GM12864 (cell line): ENCODE data around the gene ZSCAN12.
A peak's percentile ranks its signal among the peaks of the same experiment; 100 is the strongest.
"Not testable (repeated sequence)": the region's sequence is repeated elsewhere in the genome, so short reads cannot be mapped to it uniquely, and the experiment has no call there.

Experiments used
- DNase-seq: peaks from one replicate; pipeline ENCODE4 v3.0.0-alpha.2; 2011; ENCODE audit warnings: low read depth
- H3K4me3 ChIP-seq: 2 replicates; pipeline ENCODE4 v1.5.1; 2011; ENCODE audit warnings: mild to moderate bottlenecking, low read depth, low read length, control low read depth
- CTCF ChIP-seq: IDR thresholded peaks from 2 replicates; pipeline ENCODE4 v1.5.1; 2011; ENCODE audit warnings: low read depth, mild to moderate bottlenecking, moderate library complexity, low read length, control low read depth, inconsistent platforms; ENCODE audit errors: missing control alignments

Gene ZSCAN12

DNA sequence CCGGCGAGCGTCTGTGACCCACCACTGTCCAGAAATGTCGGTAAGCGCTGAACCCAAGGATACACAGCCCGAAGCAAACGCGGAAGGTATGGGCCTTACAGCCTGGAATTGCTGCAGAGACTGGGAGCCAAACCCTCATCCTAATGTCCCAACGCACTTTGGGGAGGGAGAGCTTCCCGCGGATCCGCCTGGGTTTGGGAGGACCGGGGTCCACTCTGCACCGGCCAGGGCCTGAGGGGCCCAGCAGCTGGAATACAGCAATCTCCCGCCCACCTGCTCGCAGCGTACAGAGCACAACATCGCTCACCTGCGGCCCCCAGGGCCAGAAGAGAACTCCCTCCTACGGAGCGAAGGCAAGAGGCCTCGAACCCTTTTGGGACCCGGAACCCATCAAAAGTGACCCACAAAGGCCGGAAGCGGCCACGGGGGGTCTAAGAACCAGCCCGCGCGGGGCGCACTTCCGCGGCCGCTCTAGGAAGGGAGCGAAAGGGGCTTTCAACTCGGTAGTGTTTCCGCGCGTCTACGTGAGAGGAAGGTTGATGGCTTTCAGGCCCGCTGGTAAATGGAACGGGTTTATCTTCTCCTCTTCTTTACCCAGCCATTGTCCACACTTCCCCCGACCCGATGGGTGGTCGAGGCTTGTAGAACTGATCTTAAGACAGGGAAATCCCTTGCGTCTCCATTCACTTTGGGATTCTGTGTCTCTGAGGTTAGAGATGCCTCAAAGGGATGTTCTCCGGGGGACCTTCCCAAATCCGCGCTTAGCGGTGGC lies at the start of gene ZSCAN12:
Gene ZSCAN12 (minus strand): TSS at position 398 of the 772 bp plus-strand sequence. CDS start 1,342 bp downstream, outside the sequence.
- peak; percentile 83 for DNase-seq
- peak; percentile 60 for TF ChIP-seq CTCF
- H3K4me3 ChIP-seq = peak within 1 kb of the TSS; percentile 92

GRCh38 chr6:28449056-28449455 lies 49.5 kb upstream of the ZSCAN12 start:
- no peak for TF ChIP-seq CTCF
- no peak for DNase-seq
- no peak overlapping the region for H3K4me3 ChIP-seq

DNA sequence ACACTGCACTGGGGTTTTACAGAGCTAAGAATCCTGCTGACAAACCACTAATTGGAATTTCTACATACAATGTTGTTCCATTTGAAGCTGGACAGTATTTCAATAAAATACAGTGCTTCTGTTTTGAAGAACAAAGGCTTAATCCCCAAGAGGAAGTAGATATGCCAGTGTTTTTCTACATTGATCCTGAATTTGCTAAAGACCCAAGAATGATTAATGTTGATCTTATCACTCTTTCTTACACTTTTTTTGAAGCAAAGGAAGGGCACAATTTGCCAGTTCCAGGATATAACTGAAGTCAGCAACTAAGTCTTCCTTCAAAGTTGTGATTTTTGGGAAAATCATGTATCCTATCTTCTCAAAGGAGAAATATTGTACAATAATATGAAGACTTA lies 48.0 kb upstream of the ZSCAN12 start:
- not testable (repeated sequence) for H3K4me3 ChIP-seq, DNase-seq

GRCh38 chr6:28446818-28447511 lies 47.4 kb upstream of the ZSCAN12 start:
- TF ChIP-seq CTCF = no peak
- H3K4me3 ChIP-seq = peak overlapping the region; percentile 14; the same call in 1 of the 2 replicates
- no peak for DNase-seq

DNA sequence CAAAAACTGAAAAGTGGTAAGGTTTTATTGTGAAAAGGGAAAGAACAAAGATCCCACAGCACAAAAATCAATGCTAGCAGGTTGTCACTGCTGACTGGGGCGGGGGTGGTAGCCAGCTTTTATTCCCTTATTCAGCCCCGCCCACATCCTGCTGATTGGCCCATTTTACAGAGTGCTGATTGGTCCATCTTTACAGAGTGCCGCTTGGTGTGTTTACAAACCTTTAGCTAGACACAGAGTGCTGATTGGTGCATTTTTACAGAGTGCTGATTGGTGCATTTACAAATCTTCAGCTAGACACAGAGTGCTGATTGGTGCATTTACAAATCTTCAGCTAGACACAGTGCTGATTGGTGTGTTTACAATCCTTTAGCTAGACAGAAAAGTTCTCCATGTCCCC lies 45.2 kb upstream of the ZSCAN12 start:
- not testable (repeated sequence) for DNase-seq, H3K4me3 ChIP-seq

DNA sequence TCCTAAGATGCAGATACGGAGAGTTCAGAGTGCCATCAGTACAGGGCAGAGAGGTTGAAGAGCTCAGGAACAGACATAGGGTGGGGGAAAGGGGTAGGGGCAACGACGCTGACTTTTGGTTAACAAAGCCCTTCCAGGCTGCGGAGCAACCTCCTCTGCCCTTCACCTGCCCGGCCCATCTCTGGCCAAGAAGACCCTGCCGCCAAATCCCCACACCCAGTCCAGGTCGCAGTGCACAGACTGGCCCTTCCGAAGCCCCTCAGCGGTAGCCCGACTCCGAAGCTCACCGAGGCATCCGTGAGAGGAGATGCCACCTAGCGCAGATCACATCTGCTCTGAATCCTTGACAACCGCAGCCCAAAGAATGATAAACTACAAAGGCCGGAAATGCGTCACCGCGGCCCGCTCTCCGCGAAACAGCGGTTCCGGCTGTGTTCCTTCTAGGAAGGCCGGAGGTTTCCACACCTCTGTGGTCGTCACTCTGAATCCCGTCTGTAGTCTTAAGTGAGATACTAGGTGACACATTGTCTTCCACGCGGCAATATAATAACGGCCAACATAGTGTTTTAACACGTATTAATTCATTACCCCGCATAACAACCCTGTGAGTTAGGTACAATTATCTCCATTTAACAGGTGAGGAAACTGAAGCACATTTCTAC lies 43.7 kb upstream of the ZSCAN12 start, which contains the start of gene ZSCAN23:
Gene ZSCAN23 (minus strand): TSS at position 380 of the 662 bp plus-strand sequence. CDS start 7,225 bp downstream, outside the sequence.
- H3K4me3 ChIP-seq = peak within 1 kb of the TSS; percentile 55
- no peak for TF ChIP-seq CTCF
- peak; percentile 10 for DNase-seq

DNA sequence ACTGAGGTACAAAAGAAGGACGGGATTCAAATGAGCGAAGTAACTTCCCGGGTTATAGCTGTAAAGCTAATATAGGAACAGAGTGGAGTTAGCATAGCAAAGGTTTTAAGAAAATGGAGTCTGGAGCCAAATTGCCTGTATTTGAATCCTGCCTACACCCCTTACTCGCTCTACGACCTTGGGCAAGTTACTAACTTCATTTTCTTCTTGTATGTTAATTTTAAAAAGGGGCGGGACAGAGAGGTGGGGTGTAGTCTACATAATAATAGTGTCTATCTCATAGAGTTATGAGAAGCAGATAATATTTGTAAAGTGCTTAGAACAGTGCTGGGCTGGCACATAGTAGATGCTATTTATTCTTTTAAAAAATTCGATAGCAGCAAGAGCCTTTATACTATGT lies 43.0 kb upstream of the ZSCAN12 start:
- no peak for DNase-seq
- TF ChIP-seq CTCF = no peak
- H3K4me3 ChIP-seq = peak overlapping the region; percentile 55; the same call in 1 of the 2 replicates
